DMS79 treated with DMSO at 0.1 percent for 48 hours (cell line): ENCODE measurements around the gene EPN1.
"Not testable (repeated sequence)": the region's sequence is repeated elsewhere in the genome, so short reads cannot be mapped to it uniquely, and the experiment has no call there.

Experiments
- DNase-seq: peaks from one replicate; lab custom pipeline; 2025; lab: John Stamatoyannopoulos, UW

The EPN1 gene

GRCh38 chr19:55693336-55693974 lies 18.4 kb downstream of the EPN1 start:
- no peak for DNase-seq

DNA sequence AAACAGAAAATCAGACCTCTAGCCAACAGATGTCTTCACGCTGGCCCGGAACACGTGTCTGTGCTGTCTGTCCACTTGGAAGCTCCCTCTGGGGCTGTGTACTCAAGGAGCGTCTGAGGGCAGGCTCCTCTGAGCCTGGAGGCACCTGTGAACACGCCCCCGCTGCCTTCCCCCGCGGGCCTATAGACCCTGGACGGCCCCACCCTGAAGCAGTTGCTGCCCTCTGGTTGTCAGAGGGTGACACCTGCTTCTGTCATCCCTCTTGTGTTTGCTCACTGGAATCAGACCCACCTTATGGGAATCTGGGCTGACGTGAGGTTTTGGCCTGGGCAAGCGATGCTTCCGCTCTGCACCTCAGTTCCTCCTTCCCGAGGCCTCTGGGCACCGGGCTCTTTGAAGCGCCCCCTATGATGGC lies 19.2 kb downstream of the EPN1 start:
- DNase-seq, result no peak

GRCh38 chr19:55694656-55695491 lies 19.8 kb downstream of the EPN1 start:
- DNase-seq, result no peak

DNA sequence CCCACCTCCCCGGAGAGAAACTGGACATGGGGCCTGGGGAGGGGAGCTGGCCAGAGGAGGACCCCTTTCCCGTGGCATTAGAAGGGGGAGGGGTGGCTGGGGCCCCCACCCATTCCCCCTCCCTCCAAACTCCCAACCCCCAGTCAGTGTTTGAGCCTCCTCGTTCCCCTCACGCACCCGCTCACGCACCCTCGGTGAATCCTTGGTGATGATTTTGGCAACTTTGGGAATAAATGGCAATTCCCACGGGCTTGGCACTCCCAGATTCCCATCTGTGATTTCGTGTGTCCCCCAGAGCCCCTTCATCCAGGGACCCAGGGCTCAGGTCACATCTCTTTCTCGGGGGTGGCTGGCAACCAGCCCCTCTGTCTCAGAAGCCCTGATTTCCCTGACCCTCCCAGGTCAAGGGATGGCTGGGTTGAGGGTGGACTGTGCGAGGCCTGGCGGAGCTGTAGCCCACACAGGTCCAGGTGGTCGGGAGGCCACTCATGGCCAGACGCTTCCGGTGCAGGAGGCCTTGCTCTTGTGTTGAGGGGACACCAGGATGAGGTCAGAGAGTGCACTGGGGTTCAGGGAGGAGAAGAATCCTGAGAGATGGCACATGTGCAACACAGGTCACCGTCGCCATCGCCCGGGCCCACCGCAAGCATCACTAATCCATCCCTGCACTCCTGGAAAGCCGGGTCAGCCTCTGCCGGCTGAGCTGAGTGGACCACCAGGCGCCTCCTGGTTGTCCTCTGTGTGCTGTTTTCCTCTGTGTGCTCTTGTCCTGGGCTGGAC lies 20.7 kb downstream of the EPN1 start:
- DNase-seq, result no peak

GRCh38 chr19:55696301-55697068 lies 21.5 kb downstream of the EPN1 start:
- no peak for DNase-seq

DNA sequence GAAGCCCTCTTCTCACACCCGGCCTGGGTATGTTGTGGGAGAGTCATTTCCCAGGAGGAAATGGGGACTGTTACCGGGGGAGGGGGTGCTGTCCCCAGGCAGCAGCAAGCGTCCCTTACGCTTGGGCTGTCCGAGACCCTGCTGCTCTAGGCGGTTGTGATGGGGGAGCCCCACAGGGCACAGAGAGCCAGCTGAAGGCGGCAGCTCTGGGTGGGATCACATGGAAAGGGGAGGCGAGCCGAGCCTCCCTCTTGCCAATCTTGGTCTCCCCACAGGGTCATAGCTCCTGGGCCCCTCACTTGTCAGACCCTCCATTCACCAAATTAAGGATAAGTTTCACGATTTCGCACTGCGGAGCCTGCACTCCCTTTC lies 22.0 kb downstream of the EPN1 start:
- DNase-seq, result no peak

GRCh38 chr19:55697698-55698097 lies 22.7 kb downstream of the EPN1 start:
- DNase-seq, result no peak

DNA sequence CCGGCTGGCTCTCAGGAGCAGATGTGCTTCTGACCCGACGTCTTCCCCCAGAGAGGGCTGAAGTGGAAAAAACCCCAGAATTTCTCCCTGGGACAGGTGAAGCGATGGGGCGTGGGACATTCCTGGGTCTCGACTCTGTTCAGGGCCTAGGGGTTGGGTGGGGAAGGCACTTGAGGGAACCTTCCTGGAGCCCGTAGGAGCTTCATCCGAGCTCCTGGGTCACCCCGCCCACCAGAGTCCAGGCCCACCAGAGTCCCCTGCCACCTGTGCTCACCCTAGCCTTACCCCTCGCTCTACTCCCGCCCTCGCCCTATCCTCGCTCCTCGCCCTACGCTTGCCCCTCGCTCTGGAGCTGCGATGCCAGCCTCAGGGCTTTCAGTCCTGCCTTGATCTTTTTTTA lies 23.2 kb downstream of the EPN1 start:
- DNase-seq, result no peak

DNA sequence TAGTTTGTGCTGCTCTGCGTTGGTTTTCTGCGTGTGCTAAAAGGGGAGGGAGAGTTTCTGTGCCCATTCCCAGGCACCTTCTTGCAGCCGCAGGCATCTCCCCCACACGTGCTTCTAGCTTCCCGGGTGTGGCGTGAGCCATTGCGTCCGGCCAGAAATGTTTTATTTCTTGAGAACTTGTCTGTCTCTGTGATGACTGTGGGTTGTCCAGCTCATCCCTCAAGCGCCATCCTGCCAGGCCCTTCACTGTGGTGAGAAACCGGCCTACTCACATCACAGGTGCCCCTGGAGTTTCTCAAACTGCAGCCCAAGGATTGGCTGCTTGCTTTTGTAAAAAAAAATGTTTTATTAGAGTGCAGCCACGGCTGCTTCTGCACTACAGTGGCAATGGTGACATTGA lies 24.2 kb downstream of the EPN1 start:
- no peak for DNase-seq

GRCh38 chr19:55700813-55701212 lies 25.8 kb downstream of the EPN1 start:
- DNase-seq, result no peak

DNA sequence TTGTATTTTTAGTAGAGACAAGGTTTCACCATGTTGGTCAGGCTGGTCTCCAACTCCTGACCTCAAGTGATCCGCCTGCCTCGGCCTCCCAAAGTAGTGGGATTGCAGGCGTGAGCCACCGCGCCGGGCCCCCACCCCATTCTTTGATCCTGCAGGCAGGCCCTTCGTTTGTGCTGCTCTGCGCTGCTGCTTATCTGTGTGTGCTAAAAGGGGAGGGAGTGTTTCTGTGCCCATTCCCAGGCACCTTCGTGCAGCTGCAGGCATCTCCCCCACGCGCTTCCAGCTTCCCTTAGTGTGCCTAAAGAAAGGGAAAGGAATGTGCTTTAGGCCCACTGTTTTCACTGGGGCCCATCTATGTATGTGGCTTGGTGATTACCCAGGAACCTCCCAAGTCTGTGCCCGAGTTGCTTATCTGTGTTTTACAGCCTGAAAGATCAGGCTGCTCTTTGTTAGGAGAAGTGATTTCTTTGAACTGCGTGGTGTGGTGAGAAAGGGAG lies 27.2 kb downstream of the EPN1 start:
- no peak for DNase-seq

DNA sequence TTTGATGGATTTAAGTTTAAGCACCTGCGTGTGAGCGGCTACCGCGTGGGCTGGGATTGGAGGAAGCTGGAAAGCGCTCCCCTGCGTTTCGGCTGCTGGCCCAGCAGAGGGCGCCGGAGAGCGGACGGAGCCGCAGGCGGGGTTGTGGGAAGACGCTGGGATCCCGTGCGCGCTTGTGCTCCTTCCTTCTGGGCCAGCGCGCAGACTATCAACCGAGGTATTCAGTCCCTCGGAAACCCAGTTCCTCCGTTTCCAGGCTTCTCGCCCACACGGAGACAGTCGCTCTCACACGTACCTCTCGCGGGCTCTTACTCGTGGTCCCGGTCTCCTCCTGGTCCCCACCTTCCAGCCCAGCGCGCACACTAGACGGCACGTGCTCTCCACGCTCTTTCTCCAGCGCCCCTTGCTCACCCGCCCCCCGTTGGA lies 28.8 kb downstream of the EPN1 start:
- no peak for DNase-seq

GRCh38 chr19:55704494-55705245 lies 29.6 kb downstream of the EPN1 start:
- no peak for DNase-seq

DNA sequence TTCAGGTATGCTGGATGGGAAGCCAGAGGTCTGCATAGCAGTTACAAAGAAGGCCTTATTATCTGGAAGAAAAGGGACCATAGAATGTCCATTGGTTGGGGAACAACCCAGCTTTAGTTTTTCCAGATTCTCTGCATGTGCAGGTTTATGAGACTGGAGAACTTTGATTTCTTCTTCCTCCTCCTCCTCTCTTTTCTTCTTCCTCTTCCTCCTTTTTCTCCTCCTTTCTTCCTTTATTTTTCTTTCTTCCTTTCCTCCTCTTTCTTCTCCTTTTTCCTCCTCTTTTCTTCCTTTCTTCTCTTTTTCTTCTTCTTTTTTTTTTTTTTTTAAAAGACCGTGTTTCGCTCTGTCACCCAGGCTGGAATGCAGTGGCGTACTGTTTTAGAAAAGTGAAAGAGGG lies 30.9 kb downstream of the EPN1 start:
- no peak for DNase-seq

GRCh38 chr19:55711719-55712118 lies 36.7 kb downstream of the EPN1 start:
- DNase-seq, result no peak

GRCh38 chr19:55712804-55713631 lies 38.0 kb downstream of the EPN1 start:
- DNase-seq, result no peak

- DNase-seq, result no peak
Observed at GRCh38 chr19:55716531-55716930, 41.5 kb downstream of the EPN1 start.

GRCh38 chr19:55717251-55717650 lies 42.2 kb downstream of the EPN1 start:
- DNase-seq, result no peak

GRCh38 chr19:55717879-55718711 lies 43.1 kb downstream of the EPN1 start:
- not testable (repeated sequence) for DNase-seq
